Measurements from ENCODE around the gene ETV3L. TPM values are rescaled to one million over a fixed set of nuclear protein-coding genes. Genes with fewer than 3 reads are reported as not detected.

Gene ETV3L
- total and polyA plus RNA-seq, 2 experiments from 2014 or later: not detected

- Histone ChIP-seq H3K4me3 (no peak overlapping the region), H3K9me2 (ENCODE audit: insufficient read depth) (no peaks in the 10 kb centered on the region; the same call in 1 of the 2 replicates), H2AFZ (no peak overlapping the region), H3K79me2 (replicated peaks; ENCODE audit: insufficient read depth) (no peaks in the 10 kb centered on the region), H3K36me3 (ENCODE audit: insufficient read depth) (no peaks in the 10 kb centered on the region), H3K4me1 (ENCODE audit: insufficient read depth) (peaks cover 19% of the 10 kb centered on the region), H3K27ac (ENCODE audit: low read depth) (no peak overlapping the region), H3F3A (replicated peaks; ENCODE audit: low read depth) (no peaks in the 10 kb centered on the region), H3K27me3 (ENCODE audit: insufficient read depth) (no peaks in the 10 kb centered on the region), H3K4me2 (no peak overlapping the region), H4K20me1 (replicated peaks; ENCODE audit: insufficient read depth) (no peaks in the 10 kb centered on the region)
- TF ChIP-seq ZNF114 (CRISPR knock-in tag; IDR thresholded peaks at IDR 0.05) (no peak), REST (IDR thresholded peaks at IDR 0.05; ENCODE audit: unreplicated experiment) (no peak), EZH2 (IDR thresholded peaks at IDR 0.05; ENCODE audit: low read depth, unreplicated experiment) (no peak), CREB1 (CRISPR knock-in tag; IDR thresholded peaks at IDR 0.05; ENCODE audit: low read depth) (no peak), CTCF (conservative IDR thresholded peaks at IDR 0.05; ENCODE audit: low read depth in 2 of 2) (no peak), NANOG (IDR thresholded peaks at IDR 0.05; ENCODE audit: borderline replicate concordance) (no peak), ETS1 (IDR thresholded peaks at IDR 0.05) (no peak)
- no peak for DNase-seq (ENCODE audit: low spot score)
- Mint-ChIP-seq H3K9me3 (no peaks in the 10 kb centered on the region), H3K27ac (no peak overlapping the region), H3K27me3 (ENCODE audit: insufficient read depth, low read depth, poor library complexity) (peaks cover 19% of the 10 kb centered on the region), H3K4me1 (peaks cover 13% of the 10 kb centered on the region; the same call in 2 of the 3 replicates), H3K4me3 (no peak overlapping the region), H3K36me3 (ENCODE audit: low read depth) (no peaks in the 10 kb centered on the region)
- ATAC-seq: no peak
Measured at GRCh38 chr1:157085421-157085820, 14.2 kb downstream of the ETV3L start.

GRCh38 chr1:157084720-157085119 lies 14.9 kb downstream of the ETV3L start:
- DNase-seq (ENCODE audit: low spot score) (no peak), ATAC-seq (no peak)
- no peak overlapping the region for H2AFZ ChIP-seq
- H3F3A ChIP-seq (replicated peaks; ENCODE audit: low read depth): no peaks in the 10 kb centered on the region
- TF ChIP-seq ZNF462 (CRISPR knock-in tag; IDR thresholded peaks at IDR 0.05) (no peak), JUNB (IDR thresholded peaks at IDR 0.05; ENCODE audit: unreplicated experiment) (no peak), EZH2phosphoT487 (IDR thresholded peaks at IDR 0.05; ENCODE audit: unreplicated experiment) (no peak), EZH2 (IDR thresholded peaks at IDR 0.05; ENCODE audit: low read depth, unreplicated experiment) (no peak)
- H3K27me3 ChIP-seq (ENCODE audit: insufficient read depth): no peaks in the 10 kb centered on the region
- H3K9me3 Mint-ChIP-seq: no peaks in the 10 kb centered on the region
- H3K27ac ChIP-seq (ENCODE audit: low read depth): no peak overlapping the region
- no peaks in the 10 kb centered on the region for H3K36me3 Mint-ChIP-seq (ENCODE audit: low read depth)
- no peaks in the 10 kb centered on the region for H4K20me1 ChIP-seq (replicated peaks; ENCODE audit: insufficient read depth)
- peaks cover 6% of the 10 kb centered on the region; the same call in 2 of the 3 replicates for H3K4me1 Mint-ChIP-seq
- H3K36me3 ChIP-seq (ENCODE audit: insufficient read depth): no peaks in the 10 kb centered on the region
- no peak overlapping the region for H3K4me3 ChIP-seq
- peaks cover 17% of the 10 kb centered on the region for H3K4me1 ChIP-seq (ENCODE audit: insufficient read depth)
- H3K4me2 ChIP-seq: no peak overlapping the region
- H3K79me2 ChIP-seq (replicated peaks; ENCODE audit: insufficient read depth): no peaks in the 10 kb centered on the region
- H3K27me3 Mint-ChIP-seq (ENCODE audit: insufficient read depth, low read depth, poor library complexity): peaks cover 13% of the 10 kb centered on the region
- no peaks in the 10 kb centered on the region; the same call in 1 of the 2 replicates for H3K9me2 ChIP-seq (ENCODE audit: insufficient read depth)
- no peak overlapping the region for H3K27ac Mint-ChIP-seq
- no peak overlapping the region for H3K4me3 Mint-ChIP-seq
